NB4 (cell line): ENCODE measurements around the gene MGMT.

ENCODE experiments used
- POLR2A ChIP-seq: IDR thresholded peaks from 2 replicates; pipeline ENCODE4 v1.6.1; 2011; ENCODE audit warnings: mild to moderate bottlenecking; ENCODE audit not compliant: insufficient read length; ENCODE audit errors: extremely low read depth
- TF ChIP-seq, protein P1 (sequence below): IDR thresholded peaks from one replicate; pipeline ENCODE4 v1.5.1; 2012; ENCODE audit warnings: low read depth, low read length

DNA sequence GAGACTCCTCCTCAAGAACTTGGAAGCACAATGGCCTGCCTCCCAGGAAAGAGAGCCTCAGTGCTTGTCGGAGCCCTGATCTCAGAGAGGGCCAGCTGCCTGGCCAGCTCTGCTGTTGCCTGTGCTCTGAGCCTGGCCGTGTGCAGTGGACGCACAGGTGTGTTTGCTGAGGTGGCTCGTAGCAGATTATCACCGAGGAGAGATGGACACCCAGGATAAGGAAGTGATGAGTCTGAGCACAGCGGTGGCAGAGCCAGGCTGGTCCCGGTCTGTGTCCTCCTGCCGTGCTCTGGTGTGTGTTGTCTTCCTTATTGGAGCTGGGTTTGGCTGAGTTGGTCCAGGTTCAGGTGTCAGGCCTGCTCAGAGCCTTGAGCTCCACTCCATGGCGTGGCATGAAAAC, 288.6 kb downstream of the MGMT start:
- TF ChIP-seq, protein P1, sequence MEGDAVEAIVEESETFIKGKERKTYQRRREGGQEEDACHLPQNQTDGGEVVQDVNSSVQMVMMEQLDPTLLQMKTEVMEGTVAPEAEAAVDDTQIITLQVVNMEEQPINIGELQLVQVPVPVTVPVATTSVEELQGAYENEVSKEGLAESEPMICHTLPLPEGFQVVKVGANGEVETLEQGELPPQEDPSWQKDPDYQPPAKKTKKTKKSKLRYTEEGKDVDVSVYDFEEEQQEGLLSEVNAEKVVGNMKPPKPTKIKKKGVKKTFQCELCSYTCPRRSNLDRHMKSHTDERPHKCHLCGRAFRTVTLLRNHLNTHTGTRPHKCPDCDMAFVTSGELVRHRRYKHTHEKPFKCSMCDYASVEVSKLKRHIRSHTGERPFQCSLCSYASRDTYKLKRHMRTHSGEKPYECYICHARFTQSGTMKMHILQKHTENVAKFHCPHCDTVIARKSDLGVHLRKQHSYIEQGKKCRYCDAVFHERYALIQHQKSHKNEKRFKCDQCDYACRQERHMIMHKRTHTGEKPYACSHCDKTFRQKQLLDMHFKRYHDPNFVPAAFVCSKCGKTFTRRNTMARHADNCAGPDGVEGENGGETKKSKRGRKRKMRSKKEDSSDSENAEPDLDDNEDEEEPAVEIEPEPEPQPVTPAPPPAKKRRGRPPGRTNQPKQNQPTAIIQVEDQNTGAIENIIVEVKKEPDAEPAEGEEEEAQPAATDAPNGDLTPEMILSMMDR: no peak
- no peak for TF ChIP-seq POLR2A
